ENCODE data around the gene NPAS3.

The NPAS3 gene

DNA sequence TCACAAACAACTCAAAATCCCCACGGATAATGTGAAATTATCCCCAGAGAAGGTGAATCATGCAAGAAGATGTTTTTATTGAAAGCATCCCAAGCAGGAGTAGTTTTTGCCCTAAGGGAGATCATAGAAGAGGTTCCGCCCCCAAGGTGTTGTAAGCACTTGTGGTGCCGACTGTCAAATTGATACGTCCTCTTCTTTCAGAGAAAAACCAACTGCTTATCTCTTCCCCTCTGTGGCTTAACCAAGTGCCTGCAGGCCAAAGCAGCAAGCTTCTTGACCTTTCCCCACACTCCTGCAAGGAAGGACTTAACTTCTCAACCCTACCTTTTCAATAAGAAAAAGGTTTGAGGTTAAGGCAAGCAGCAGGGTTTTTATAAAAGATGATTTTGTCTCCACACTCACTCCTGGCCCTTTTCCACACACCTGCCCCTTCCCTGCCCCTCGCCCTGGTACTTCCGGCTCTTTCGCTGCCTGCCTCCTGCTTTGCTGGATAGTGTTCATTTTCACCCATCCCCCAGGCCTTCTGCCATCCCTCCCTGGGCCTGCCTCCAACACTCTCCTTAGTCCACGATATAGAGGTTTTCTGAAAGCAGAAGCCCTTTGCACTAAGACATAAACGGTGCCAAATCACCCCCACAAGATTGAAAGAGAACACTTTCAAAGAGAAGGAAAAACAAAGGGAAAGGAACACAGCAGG lies 897.7 kb downstream of the NPAS3 start:
- no peak for DNase-seq (ENCODE audit: low read depth in 2 of 2)

DNA sequence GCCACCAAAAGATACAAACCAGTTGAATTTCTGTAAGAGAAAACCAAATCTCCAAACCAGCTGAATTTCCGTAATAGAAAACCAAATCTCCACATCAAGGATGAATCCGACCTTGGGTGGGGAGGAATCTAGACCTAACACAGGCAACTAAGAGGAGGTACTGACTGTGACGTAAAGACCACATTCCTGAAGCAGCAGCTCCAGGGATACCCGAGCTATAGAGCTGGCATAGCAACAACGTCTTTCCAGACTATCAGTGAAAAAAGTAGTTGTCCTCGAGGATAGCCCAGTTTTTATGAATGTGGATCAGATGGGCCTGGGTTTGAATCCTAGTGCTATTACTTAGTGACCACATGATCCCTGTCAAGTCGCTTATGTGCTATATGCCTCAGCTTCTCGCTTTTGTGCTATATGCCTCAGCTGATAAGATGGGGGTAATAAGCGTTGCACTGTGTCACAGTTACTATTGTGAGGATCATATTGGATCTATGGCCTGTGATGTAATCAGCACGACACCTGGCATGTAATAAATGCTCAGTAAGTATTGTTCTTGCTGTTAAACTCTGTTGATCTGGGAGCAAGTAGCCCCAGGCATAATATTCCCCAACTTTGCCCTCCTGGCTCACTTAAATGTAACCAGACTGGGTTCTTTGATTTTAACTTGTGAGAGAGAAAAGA lies 898.4 kb downstream of the NPAS3 start:
- DNase-seq (ENCODE audit: low read depth in 2 of 2): no peak

DNA sequence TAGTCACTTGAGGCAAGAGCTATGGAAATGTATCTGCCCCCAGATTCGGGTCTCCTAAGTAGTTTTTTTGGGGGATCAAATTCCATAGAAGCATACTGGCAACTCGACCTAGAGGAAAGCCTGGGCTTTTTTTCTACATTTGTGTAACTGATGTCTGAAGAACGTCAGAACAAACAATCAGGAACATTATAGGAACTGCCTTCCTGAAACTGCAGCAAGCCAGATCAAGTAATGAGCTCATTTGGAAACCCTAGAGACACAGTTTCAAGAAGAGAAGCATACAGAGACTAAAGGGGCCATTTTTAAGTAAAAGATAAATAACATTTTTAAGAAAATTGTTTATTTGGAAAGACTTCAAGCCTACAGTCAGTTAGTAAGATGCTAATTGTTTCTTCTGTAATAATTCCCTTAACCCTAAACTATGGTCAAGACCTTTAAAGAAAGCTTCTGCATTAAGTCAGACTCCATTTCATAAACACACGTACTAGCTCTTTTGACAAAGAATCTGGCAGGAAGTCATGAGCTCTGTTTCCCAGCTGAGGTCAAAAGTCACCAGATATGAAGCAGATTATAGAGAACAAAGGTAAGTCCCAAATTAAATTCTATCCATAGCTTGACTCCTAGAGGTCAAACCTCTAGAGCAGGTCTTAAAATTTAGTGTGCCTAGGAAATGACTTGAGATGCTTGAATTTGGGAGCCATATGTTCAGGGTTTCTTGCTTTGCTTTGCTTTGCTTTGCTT lies 899.4 kb downstream of the NPAS3 start:
- DNase-seq (ENCODE audit: low read depth in 2 of 2): no peak

DNA sequence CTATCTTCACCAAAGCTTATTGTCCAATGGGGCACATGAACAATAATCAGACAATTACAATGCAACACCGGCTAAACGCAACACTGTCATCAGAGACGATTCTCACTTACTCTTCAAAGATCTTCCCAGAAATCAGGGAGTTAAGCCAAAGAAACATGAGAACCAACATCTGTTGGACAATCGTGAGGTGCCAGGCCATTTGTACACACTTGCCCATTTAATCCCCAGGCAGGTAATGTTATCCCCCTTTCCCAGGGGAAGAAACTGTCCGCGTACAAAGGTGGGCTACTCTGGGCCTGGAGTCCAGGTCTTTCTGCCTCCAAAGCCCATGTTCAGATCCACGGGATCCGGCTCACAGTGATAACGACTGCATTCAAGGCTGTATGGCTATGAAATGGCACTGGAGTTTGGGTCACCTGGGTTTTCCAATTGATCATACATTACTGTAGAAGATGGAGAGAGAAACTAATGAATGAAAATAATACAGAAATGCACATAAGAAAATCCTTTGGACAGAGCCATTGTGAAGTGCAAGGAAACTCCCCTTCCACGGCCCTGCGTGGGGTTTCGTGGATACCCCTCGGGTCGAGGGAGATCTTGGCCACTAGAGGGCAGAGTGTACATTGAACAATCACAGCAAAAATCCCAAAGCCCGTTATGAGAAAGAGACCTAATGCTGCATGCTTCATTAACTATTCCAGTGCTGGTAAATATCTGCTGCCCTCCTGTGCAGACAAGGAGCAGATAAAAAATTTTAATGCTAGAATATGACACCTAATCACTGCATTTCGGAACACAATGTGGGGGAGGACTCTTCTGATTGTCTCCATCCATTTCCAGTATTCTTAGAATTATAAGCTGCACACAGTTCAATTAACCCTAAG lies 900.8 kb downstream of the NPAS3 start:
- peak; percentile 1 to 11 for DNase-seq (ENCODE audit: low read depth in 2 of 2)

DNA sequence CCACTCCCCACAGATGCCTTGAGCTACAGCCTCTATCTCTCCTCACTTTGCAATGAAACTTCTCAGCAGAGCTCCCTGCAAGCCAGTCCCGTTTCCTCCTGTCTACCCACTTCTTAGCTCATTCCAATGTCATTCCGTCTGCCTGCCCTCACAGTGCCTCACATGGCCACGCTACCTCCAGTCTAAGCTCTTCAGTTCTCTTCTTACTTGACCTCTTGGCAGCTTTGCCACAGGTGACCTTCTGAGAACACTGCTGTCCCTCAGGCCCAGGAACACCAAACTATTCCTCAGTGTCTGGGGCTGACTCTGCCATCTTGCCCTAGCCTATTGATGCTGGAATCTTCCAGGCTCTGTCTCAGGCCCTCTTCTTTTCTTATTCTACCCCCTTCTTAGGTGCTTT lies 902.1 kb downstream of the NPAS3 start:
- DNase-seq (ENCODE audit: low read depth in 2 of 2): no peak

DNA sequence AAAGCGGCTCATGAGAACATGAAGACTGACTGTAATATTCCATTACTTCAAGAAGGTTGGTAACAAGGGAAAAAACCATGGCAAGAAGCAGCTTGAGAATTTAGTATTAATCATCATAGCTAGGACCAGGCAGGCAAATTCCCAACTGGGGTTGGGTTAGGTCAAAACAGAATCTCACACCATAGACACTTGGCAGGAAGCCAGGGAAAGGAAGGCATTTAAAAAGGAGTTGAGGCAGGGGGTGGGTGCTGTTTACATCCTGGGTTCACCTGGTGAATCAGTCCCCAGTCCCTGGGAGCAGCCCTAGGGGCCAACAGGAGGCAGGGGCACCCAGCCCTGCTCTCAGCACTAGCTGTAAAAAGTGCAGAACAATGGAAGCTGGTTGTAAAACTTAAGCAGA lies 903.6 kb downstream of the NPAS3 start:
- DNase-seq (ENCODE audit: low read depth in 2 of 2): no peak

DNA sequence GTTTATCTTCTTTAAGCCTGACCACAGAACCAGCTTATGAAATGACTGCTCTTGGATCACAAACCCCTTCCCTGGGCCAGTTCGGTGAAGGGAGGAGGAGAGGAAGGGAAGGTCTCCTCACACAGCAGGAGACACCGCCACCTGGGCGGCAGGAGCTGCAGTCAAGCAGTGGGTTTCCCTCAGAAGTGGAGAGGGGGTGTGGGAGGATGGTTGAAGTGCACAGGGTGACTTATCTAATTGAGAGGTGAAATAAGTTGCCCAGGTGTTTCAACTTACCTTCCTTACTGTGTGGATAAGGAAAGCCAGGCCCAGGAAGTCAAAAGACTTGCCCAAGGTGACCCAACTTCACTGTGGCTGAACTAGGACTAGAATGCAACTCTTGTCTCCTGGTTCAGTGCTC lies 905.4 kb downstream of the NPAS3 start:
- no peak for DNase-seq (ENCODE audit: low read depth in 2 of 2)

DNA sequence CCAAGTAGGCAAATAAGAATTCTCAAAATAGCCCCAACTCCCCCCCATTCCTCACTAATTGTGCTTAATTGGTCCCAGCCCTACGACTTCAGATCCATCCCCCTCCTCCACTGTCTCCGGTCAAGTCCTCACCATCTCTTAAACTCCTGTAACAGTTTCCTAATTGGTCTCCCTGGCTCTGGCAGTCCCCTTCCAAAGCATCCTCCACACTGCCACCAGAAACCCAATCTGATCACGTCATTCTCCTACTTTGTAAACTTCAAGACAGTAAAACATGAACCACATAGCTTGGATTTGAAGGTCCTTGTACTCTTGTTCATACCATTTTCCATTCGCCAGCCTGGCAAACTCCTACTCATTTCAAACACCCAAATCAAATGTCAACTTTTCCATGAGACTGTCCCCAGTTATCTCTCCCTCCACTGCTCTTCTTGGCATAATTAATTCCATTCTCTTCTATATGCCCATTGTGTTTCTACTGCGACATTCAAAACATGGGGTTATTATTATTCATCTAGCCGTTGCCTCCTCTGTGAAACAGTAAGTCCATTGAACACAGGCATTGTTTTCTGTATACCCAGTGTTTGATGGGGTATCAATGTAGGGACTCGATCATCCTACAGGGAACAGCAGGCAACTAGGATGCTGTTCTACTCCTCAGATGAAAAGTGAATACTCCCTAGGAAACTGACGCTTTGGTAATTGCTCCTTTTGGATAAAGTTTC lies 907.6 kb downstream of the NPAS3 start:
- no peak for DNase-seq (ENCODE audit: low read depth in 2 of 2)

DNA sequence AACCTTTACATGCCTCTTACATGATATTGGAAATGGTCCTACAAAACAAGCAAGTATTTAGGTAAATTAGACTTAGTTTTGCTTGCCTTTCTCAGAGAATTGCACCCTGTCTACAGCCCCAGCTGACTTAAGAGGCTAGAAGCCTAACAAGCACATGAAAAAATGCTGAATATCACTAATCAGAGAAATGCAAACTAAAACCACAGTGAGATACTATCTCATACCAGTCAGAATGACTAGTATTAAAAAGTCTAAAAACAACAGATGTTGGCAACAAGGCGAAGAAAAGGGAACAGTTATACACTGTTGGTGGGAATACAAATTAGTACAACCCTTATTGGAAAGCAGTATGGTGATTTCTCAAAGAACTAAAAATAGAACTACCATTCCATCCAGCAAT lies 908.4 kb downstream of the NPAS3 start:
- DNase-seq (ENCODE audit: low read depth in 2 of 2): no peak

DNA sequence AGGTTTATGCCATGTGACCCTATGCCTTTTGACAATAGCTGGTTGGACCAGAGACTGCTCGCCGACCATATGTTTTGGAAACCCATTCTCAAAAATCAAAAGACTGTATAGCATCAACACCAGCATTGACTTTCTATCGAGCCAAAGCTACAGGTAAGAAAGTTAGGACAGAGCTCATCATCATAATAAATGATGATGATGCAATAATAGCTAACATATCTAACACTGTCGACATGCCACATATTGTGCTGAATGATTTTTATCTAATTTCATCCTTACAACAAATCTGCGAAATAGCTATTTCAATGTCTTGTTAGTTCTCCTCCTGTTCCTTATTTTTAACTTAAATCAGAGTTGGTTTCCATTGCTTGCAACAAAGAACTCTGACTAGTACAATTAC lies 909.3 kb downstream of the NPAS3 start:
- DNase-seq (ENCODE audit: low read depth in 2 of 2): no peak

DNA sequence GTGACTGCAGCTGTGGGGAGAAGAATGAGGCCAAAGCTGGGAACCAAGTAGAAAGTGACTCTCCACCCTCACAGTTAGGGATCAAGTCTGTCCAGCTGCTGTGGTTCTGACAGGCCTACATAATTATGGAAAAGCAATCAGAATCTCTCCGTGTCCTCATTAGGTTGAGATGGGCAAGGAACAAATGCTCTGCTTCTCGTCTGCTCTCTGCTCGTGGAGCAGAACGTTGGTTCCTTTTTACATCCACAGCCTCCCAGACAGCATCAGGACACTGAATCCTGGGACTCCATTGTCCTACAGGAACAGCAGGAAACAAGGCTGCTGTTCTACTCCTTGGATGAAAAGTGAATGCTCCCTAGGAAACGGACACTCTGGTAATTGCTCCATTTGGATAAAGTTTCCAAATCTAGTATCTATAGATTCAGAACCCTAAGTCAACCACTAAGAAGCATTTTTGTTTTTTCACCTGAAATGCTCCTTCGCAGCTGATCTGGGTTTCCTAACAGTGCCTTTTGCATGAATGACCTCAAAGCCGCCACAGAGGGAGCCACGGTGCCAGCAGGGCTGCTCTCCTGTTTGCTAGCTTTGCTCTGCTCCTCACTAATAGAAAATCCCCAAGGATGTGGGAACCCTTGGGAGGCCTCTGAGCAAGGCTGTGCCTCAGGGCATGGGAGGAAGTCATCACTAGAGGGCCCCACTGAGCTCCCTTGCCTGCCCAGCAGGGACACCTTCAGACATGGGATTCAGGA lies 910.2 kb downstream of the NPAS3 start:
- DNase-seq (ENCODE audit: low read depth in 2 of 2): no peak

DNA sequence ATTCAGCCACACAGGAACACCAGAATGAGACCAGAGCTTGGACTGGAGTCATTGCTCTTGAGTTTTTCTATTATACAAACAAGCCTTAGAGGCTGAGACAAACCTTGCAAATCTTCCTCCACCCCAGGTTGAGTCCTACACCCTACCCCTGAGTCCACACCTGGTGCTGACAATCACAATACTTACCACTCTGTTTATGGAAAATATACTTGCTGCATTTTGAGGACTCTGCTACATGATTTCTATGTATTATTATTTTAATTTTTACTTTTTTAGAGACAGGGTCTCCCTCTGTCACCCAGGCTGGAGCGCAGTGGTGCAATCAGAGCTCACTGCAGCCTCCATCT lies 910.7 kb downstream of the NPAS3 start:
- DNase-seq (ENCODE audit: low read depth in 2 of 2): no peak

DNA sequence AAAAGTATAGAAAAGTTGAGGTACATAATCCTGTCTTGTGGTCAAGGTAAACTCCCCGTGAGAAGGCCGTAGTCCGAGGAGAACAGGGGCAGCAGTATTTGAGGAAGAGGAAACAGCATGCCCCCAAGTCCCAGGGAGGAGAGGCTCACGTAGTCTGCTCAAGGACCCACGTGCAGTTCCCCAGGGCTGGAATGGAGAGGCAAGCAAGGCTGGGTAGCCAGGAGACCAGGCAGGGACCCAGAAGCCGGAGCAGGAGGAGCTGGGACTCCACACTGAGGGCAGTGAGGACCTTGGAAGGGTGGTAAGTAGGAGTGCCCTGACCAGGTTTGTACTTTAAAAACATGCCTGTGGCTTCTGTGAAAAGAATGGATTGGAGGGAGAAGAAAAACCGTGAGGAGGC lies 912.1 kb downstream of the NPAS3 start:
- no peak for DNase-seq (ENCODE audit: low read depth in 2 of 2)

DNA sequence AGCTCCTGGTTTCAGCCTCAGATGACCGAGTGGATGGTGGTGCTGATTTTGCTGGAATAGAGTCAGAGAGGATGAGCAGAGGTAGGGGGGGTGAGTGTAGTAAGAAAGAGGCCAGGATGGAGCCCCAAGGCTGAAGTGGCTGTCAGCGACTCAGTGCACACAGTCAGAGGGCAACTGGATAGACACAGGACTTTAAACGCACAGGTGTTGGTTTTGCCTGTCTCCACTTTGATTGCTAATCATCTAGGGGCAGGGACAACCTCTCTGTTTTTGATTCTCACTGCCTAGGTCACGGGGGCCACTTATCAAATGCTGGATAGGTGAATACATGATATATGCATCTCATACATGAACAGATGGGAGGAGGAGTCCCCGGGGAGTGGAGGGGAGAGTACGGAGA lies 912.7 kb downstream of the NPAS3 start:
- no peak for DNase-seq (ENCODE audit: low read depth in 2 of 2)

DNA sequence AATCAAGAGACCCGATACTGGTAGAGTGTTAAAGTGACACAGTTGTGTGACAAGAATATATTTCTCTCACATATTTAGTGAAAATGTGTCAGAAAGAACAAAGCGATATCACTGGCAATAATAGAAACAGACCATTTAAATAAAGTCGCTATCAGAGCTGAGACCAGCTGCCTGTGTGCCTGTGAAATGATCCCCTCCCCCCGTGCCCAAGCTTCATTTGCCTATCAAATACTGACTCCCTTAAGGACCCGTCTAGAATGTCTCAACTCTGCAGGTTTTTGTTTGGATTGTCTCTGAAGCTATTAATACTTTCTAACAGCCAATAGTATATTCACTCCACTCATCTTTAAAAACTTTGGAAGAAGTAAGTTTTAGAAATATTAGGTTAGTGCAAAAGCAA lies 913.3 kb downstream of the NPAS3 start:
- DNase-seq (ENCODE audit: low read depth in 2 of 2): no peak
